DMS 273 treated with DMSO at 0.1 percent for 48 hours (cell line): ENCODE results near the gene GALNT17.

Source experiments
- DNase-seq: peaks from one replicate; lab custom pipeline; 2025; lab: John Stamatoyannopoulos, UW

Gene GALNT17

GRCh38 chr7:71132127-71132376, at the start of gene GALNT17:
Gene GALNT17 (plus strand): TSS chr7:71132144.
- DNase-seq, result no peak

GRCh38 chr7:71095266-71095860, 36.6 kb upstream of the GALNT17 start:
- DNase-seq, result no peak

GRCh38 chr7:71096351-71096750, 35.6 kb upstream of the GALNT17 start:
- DNase-seq, result peak; percentile 55

GRCh38 chr7:71106226-71106625, 25.7 kb upstream of the GALNT17 start:
- no peak for DNase-seq

GRCh38 chr7:71112436-71112835, 19.5 kb upstream of the GALNT17 start:
- no peak for DNase-seq

- no peak for DNase-seq
These were observed 11.8 kb upstream of the GALNT17 start for GRCh38 chr7:71120096-71120495.

GRCh38 chr7:71129126-71129525, 2.8 kb upstream of the GALNT17 start:
- no peak for DNase-seq

GRCh38 chr7:71130031-71130679, 1.8 kb upstream of the GALNT17 start:
- DNase-seq, result no peak

- DNase-seq, result peak; percentile 58
These were observed 453 bp upstream of the GALNT17 start for GRCh38 chr7:71131256-71132126.

- DNase-seq, result no peak
These were observed 660 bp downstream of the GALNT17 start for GRCh38 chr7:71132377-71133231.

GRCh38 chr7:71133232-71133622, 1.3 kb downstream of the GALNT17 start:
- DNase-seq, result no peak

- no peak for DNase-seq
These were observed 1.9 kb downstream of the GALNT17 start for GRCh38 chr7:71133856-71134255.

- no peak for DNase-seq
These were observed 3.2 kb downstream of the GALNT17 start for GRCh38 chr7:71135116-71135515.

- peak; percentile 81 for DNase-seq
These were observed 3.7 kb downstream of the GALNT17 start for GRCh38 chr7:71135663-71136062.

GRCh38 chr7:71137479-71137878, 5.5 kb downstream of the GALNT17 start:
- DNase-seq, result no peak

GRCh38 chr7:71140264-71140663, 8.3 kb downstream of the GALNT17 start:
- DNase-seq, result peak; percentile 18

- DNase-seq, result no peak
These were observed 13.0 kb downstream of the GALNT17 start for GRCh38 chr7:71144963-71145362.

- DNase-seq, result no peak
These were observed 14.3 kb downstream of the GALNT17 start for GRCh38 chr7:71145906-71146901.

GRCh38 chr7:71148098-71148497, 16.2 kb downstream of the GALNT17 start:
- DNase-seq, result no peak

GRCh38 chr7:71155236-71155635, 23.3 kb downstream of the GALNT17 start:
- DNase-seq, result no peak

GRCh38 chr7:71157757-71158156, 25.8 kb downstream of the GALNT17 start:
- no peak for DNase-seq
